A549 treated with Hydrocortisone at 1 μM for 4 hours (cell line): Measurements from ENCODE around the gene SMYD4. TPM values are rescaled to one million over a fixed set of nuclear protein-coding genes. Genes with fewer than 3 reads are reported as not detected.

Source experiments
- total RNA-seq: library from RNA; stranded (reverse); fragments of 200-300 nt; extraction: Qiagen RNA extraction; gene quantifications from 5 replicates; pipeline ENCODE4 v1.2.3, GENCODE V29; 2022

SMYD4 gene, protein sequence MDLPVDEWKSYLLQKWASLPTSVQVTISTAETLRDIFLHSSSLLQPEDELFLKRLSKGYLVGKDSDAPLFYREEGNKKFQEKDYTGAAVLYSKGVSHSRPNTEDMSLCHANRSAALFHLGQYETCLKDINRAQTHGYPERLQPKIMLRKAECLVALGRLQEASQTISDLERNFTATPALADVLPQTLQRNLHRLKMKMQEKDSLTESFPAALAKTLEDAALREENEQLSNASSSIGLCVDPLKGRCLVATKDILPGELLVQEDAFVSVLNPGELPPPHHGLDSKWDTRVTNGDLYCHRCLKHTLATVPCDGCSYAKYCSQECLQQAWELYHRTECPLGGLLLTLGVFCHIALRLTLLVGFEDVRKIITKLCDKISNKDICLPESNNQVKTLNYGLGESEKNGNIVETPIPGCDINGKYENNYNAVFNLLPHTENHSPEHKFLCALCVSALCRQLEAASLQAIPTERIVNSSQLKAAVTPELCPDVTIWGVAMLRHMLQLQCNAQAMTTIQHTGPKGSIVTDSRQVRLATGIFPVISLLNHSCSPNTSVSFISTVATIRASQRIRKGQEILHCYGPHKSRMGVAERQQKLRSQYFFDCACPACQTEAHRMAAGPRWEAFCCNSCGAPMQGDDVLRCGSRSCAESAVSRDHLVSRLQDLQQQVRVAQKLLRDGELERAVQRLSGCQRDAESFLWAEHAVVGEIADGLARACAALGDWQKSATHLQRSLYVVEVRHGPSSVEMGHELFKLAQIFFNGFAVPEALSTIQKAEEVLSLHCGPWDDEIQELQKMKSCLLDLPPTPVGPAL
- total RNA-seq = 8.5 to 10.2 TPM (median 9.1 TPM) in 5 replicates

DNA sequence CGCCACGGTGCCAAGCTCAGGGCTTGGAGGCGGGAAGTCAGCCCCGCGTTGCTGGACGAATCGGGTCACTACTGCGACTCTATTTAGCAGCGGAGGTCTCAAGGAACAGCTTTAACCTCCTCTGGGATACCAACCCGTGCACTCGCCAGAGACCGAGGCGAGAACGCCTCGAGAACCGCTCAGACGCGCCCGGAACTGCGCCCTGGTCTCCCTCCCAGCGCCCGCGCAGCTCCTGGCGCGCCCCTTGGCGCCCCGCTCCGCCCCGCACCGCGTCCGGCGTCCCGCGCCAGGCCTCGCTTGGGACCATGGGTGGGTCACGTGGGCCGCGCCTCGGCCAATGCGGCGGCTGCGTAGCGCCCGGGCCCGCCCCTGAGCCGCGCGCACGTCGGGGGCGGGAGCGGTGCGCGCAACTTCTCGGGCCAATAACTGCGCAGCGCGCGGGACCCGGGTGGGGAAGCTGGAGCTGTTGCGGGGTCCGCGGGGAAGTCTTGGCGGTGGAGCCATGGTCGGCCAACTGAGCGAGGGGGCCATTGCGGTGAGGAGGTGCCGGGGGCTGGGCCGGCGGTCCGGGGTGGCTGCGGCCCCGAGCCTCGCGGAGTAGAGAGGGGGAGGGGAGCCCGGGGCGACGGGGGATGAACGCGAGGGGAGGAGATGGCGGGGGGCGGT, at the start of gene SMYD4, which contains the start of gene RPA1:
Gene SMYD4 (minus strand): TSS at position 311 of the 666 bp plus-strand sequence. CDS start 1,908 bp downstream, outside the sequence.
Gene RPA1 (plus strand): TSS at position 414 of the 666 bp plus-strand sequence. CDS start 89 bp downstream, at position 503.

DNA sequence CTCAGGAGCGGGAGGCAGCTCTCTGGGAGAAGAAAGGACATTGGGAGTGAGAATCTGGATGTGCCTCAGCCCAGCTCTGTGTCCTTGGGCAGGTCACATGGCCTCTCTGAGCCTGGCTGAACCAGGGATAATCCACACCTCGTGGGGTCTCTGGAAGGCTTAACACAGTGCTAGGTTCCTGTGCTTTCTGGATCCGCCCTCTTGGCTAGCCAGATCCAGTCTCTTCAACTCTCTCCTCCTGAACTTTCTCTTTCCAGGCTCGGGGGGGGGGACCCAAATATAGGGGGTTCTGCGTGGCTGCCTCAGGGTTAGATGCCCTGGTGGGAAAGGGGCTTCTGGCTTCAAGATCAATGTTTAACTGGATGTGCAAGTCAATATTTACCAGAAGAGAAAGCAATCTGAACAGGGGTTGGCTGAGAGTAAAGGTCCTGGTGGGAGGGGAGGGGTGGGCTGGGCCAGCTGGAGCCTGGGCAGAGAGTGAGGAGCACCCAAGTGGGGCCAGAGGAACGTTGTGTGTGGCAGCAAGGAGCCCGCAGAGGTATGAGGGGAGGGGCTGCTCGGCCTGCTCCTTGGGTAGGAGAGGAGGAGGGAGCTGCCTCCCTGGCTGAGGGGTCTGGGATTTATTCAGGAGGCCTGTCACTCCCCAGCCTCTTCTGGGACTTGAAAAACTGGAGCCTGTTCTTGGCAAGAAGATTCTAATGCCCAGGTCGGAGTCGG, 87.2 kb downstream of the SMYD4 start, which contains the start of gene SERPINF2:
Gene SERPINF2 (plus strand): TSS at position 501 of the 717 bp plus-strand sequence. CDS start 2,125 bp downstream, outside the sequence.

Other genes with a start within 250 kb of the SMYD4 start
- gene SLC43A2, start 201.1 kb downstream of the SMYD4 start, total RNA-seq = 4.9 to 6.2 TPM (median 5.9 TPM) in 5 replicates
- gene SCARF1, start 184.2 kb downstream of the SMYD4 start, total RNA-seq = 0.18 to 0.38 TPM (median 0.21 TPM) in 5 replicates
- gene RILP, start 180.0 kb downstream of the SMYD4 start, total RNA-seq = 11.5 to 19.8 TPM (median 16.9 TPM) in 5 replicates
- gene PRPF8, start 145.0 kb downstream of the SMYD4 start, total RNA-seq = 246 to 278 TPM (median 255 TPM) in 5 replicates
- gene TLCD2, start 119.5 kb downstream of the SMYD4 start, total RNA-seq = 1.3 to 1.9 TPM (median 1.6 TPM) in 5 replicates
- 26.4 to 32.9 TPM (median 28.7 TPM) in 5 replicates for gene WDR81, start 105.2 kb downstream of the SMYD4 start, total RNA-seq
- gene SERPINF2, start 87.0 kb downstream of the SMYD4 start, total RNA-seq = 2.9 to 3.8 TPM (median 3.2 TPM) in 5 replicates
- 1.8 to 3.8 TPM (median 2.2 TPM) in 5 replicates for gene SERPINF1, start 67.8 kb downstream of the SMYD4 start, total RNA-seq
- 68.4 to 79.3 TPM (median 75.0 TPM) in 5 replicates for gene RPA1, start 103 bp upstream of the SMYD4 start, total RNA-seq
- 12.8 to 15.8 TPM (median 15.2 TPM) in 5 replicates for gene RTN4RL1, start 195.4 kb upstream of the SMYD4 start, total RNA-seq
- gene DPH1, start 200.3 kb upstream of the SMYD4 start, total RNA-seq = 41.7 to 44.1 TPM (median 42.9 TPM) in 5 replicates
- gene OVCA2, start 212.1 kb upstream of the SMYD4 start, total RNA-seq = 52.8 to 80.8 TPM (median 76.2 TPM) in 5 replicates
- 1.2 to 2.0 TPM (median 1.5 TPM) in 5 replicates for gene HIC1, start 225.2 kb upstream of the SMYD4 start, total RNA-seq